Measurements from ENCODE around the gene PLA2G4D. TPM values are rescaled to one million over a fixed set of nuclear protein-coding genes. Genes with fewer than 3 reads are reported as not detected.
"Not testable (repeated sequence)": the region's sequence is repeated elsewhere in the genome, so short reads cannot be mapped to it uniquely, and the experiment has no call there.

PLA2G4D gene
- polyA plus RNA-seq, 1 experiment, result not detected

- no peaks in the 10 kb centered on the region for H3K9me3 ChIP-seq (ENCODE audit: control insufficient read depth, insufficient read depth, low read length)
- no peak for TF ChIP-seq CTCF (IDR thresholded peaks at IDR 0.05; ENCODE audit: low read depth, low read length)
- ChIA-PET CTCF (interaction anchor here (0.5 kb wide), 1 partner anchor 107 kb away, joined by 3 read pairs; no protein-coding TSS in a partner anchor), POLR2A (no interaction called here)
- H3K27me3 ChIP-seq (ENCODE audit: control insufficient read depth, insufficient read depth, low read length), result peaks cover 14% of the 10 kb centered on the region
- H3K4me3 ChIP-seq (ENCODE audit: low read depth, low read length), result no peak overlapping the region
- no peak overlapping the region for H3K27ac ChIP-seq (ENCODE audit: low read depth, low read length)
- DNase-seq (ENCODE audit: low read depth, low spot score), result no peak
These were observed 2.7 kb upstream of the PLA2G4D start for GRCh38 chr15:42097018-42097417.

DNA sequence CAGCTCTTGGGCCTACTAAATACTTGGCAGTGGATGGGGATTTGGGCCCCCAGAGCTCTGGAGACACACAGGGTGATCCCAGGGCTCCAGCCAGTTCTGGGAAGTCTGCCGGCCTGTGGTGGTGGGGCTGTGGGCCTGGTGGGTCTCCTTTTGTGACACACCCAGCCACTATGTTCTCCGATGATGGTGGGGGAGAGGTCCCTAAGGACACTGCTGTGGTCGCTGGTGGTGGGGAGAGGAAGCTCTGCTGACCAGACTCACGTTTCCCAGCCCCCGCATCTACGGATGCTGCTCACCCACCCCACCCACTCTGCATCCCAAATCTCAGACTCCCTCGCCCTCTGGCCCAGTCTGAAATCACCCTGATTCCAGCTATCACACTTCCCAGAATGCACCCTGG lies 396 bp downstream of the PLA2G4D start:
- Histone ChIP-seq H3K9me3 (ENCODE audit: control insufficient read depth, insufficient read depth, low read length) (no peaks in the 10 kb centered on the region), H3K27ac (ENCODE audit: low read depth, low read length) (no peak overlapping the region), H3K27me3 (ENCODE audit: control insufficient read depth, insufficient read depth, low read length) (peaks cover 32% of the 10 kb centered on the region), H3K4me3 (ENCODE audit: low read depth, low read length) (no peak overlapping the region)
- DNase-seq (ENCODE audit: low read depth, low spot score), result no peak
- TF ChIP-seq CTCF (IDR thresholded peaks at IDR 0.05; ENCODE audit: low read depth, low read length), result no peak
- CTCF ChIA-PET, result interaction anchor here (3.0 kb wide), 1 partner anchor 11 kb away, joined by 20 read pairs; no protein-coding TSS in a partner anchor
- POLR2A ChIA-PET, result no interaction called here

DNA sequence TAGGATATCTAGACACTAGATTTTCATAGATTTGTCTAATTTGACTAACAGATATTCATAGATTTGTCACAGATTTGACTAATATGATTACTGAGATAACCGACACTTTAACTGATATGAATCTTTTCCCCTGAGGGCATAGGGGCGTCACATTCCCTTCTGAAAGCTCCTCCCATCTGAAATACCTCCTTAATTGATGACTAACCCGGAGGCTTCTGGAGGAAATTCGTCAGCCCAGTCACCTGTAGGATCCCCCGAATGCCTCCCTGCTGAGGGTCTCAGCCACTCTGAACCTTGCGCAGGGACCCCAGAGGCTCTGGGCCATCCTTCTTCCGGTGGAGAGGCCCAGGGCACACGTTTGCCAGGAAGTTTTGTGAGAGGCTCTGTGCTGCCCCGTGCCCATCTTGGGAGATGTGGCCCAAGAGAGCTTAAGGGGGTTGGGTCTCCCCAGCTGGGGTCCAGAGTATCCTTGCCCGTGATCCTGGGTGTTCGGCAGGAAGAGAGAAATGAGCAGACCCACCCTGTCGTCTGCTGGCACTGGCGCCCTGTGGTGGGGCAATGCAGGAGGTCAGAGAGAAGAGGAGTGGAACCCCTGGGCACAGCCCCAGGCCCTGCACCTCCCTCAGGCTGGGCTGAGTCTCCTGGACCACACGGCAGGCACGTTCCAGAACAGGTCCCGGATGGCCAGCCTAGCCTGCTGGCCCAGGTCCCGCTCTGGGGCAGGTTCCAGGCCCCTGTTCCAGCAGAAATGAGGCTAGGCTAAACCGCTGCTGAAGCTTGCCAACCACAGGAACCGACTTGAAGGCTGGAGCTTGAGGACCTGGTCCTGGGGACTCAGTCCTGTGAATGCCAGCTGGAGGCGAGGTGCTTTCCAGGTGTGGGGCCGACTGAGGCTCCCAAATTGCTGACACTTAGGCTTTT lies 1.7 kb downstream of the PLA2G4D start:
- H3K4me3 ChIP-seq (ENCODE audit: low read depth, low read length), result no peak overlapping the region
- no peak overlapping the region for H3K27ac ChIP-seq (ENCODE audit: low read depth, low read length)
- CTCF ChIA-PET, result interaction anchor here (3.0 kb wide), 1 partner anchor 9 kb away, joined by 20 read pairs; no protein-coding TSS in a partner anchor
- H3K27me3 ChIP-seq (ENCODE audit: control insufficient read depth, insufficient read depth, low read length), result peaks cover 45% of the 10 kb centered on the region
- no peak for DNase-seq (ENCODE audit: low read depth, low spot score)
- no peaks in the 10 kb centered on the region for H3K9me3 ChIP-seq (ENCODE audit: control insufficient read depth, insufficient read depth, low read length)
- POLR2A ChIA-PET, result no interaction called here
- TF ChIP-seq CTCF (IDR thresholded peaks at IDR 0.05; ENCODE audit: low read depth, low read length), result no peak

DNA sequence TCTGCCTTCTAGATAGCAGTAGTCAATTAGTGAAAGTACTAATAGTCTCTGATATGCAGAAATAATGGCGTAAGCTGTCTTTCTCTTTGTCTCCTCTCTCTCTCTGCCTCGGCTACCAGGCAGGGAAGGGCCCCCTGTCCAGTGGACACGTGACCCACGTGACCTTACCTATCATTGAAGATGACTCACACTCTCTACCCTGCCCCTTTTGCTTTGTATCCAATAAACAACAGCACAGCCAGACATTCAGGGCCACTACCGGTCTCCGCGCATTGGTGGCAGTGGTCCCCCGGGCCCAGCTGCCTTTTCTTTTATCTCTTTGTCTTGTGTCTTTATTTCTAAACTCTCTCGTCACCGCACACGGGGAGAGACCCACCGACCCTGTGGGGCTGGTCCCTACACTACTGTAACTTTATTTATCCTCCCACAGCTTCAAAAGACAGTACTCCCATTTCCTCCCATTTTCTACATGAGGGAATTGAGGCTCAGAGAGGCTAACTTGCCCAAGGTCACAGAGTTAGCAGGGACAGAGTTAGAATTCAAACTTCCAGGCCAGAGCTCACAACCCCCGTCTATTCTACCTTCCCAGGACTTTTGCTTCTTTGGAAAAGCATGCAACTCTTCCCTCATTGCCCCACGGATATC lies 2.5 kb downstream of the PLA2G4D start:
- DNase-seq (ENCODE audit: low read depth, low spot score); H3K4me3 ChIP-seq (ENCODE audit: low read depth, low read length); H3K9me3 ChIP-seq (ENCODE audit: control insufficient read depth, insufficient read depth, low read length); POLR2A ChIA-PET; H3K27ac ChIP-seq (ENCODE audit: low read depth, low read length): not testable (repeated sequence)
- peaks cover 52% of the 10 kb centered on the region for H3K27me3 ChIP-seq (ENCODE audit: control insufficient read depth, insufficient read depth, low read length)
- CTCF ChIA-PET, result interaction anchor here (3.0 kb wide), 1 partner anchor 9 kb away, joined by 20 read pairs; no protein-coding TSS in a partner anchor

- no peak for TF ChIP-seq CTCF (IDR thresholded peaks at IDR 0.05; ENCODE audit: low read depth, low read length)
- H3K9me3 ChIP-seq (ENCODE audit: control insufficient read depth, insufficient read depth, low read length), result no peaks in the 10 kb centered on the region
- ChIA-PET POLR2A (no interaction called here), CTCF (no interaction called here)
- H3K27me3 ChIP-seq (ENCODE audit: control insufficient read depth, insufficient read depth, low read length), result peaks cover 48% of the 10 kb centered on the region
- no peak overlapping the region for H3K4me3 ChIP-seq (ENCODE audit: low read depth, low read length)
- no peak for DNase-seq (ENCODE audit: low read depth, low spot score)
- H3K27ac ChIP-seq (ENCODE audit: low read depth, low read length), result no peak overlapping the region
These were observed 3.6 kb downstream of the PLA2G4D start for GRCh38 chr15:42090781-42091180.

Measured in AG04450 (cell line).